Measurements from ENCODE around the gene SIRT5.

SIRT5 gene

GRCh38 chr6:13663986-13664385 lies 89.6 kb downstream of the SIRT5 start:
- no peaks in the 10 kb centered on the region for H3K36me3 ChIP-seq (ENCODE audit: control insufficient read depth in 1 of 2, insufficient read depth in 2 of 2, low read length in 2 of 2)
- H3K4me3 ChIP-seq (ENCODE audit: low read depth, low read length) = no peak overlapping the region
- no peaks in the 10 kb centered on the region for H3K9me3 ChIP-seq (ENCODE audit: insufficient read depth, low read depth, low read length)
- H2AFZ ChIP-seq (ENCODE audit: insufficient read depth, low read length, poor library complexity) = no peak overlapping the region
- no peak overlapping the region for H4K12ac ChIP-seq (ENCODE audit: low read depth, low read length)
- no peak overlapping the region for H3K18ac ChIP-seq (ENCODE audit: low read length)
- H3K79me1 ChIP-seq (ENCODE audit: low read length) = no peaks in the 10 kb centered on the region
- H3K27me3 ChIP-seq (ENCODE audit: insufficient read depth, low read length) = no peaks in the 10 kb centered on the region
- peaks cover 2% of the 10 kb centered on the region for H3K79me2 ChIP-seq (ENCODE audit: control insufficient read depth, insufficient read depth, low read length, poor library complexity)
- no peak overlapping the region for H3K14ac ChIP-seq (ENCODE audit: low read length)
- no peak overlapping the region for H3K27ac ChIP-seq (ENCODE audit: low read depth, low read length)
- H2AK5ac ChIP-seq (ENCODE audit: low read length) = no peak overlapping the region
- no peak overlapping the region for H2BK5ac ChIP-seq (ENCODE audit: low read depth, low read length, poor library complexity)
- no peak overlapping the region for H4K8ac ChIP-seq (ENCODE audit: low read depth, low read length)
- H3K4me1 ChIP-seq (ENCODE audit: control insufficient read depth in 1 of 2, insufficient read depth in 2 of 2, low read length in 2 of 2) = no peaks in the 10 kb centered on the region
- no CpG with 5 or more reads among the region's 4 CpGs for WGBS (ENCODE audit: extremely low coverage, insufficient coverage, insufficient read length)
- no peak overlapping the region for H3K23ac ChIP-seq (ENCODE audit: low read length)
- no peak overlapping the region for H3K9ac ChIP-seq (ENCODE audit: low read length)
- H4K91ac ChIP-seq (ENCODE audit: low read depth, low read length) = no peak overlapping the region
- no peak for DNase-seq
- no peak overlapping the region for H3K4ac ChIP-seq (ENCODE audit: low read depth, low read length)
- H3K4me2 ChIP-seq (ENCODE audit: low read length) = no peak overlapping the region
- no peak overlapping the region for H2BK120ac ChIP-seq (ENCODE audit: insufficient read depth, low read length, poor library complexity)
- no peak overlapping the region for H2BK12ac ChIP-seq (ENCODE audit: low read length)
